Type B pancreatic cell (in vitro differentiated cells): ENCODE measurements around the gene SLC47A1. TPM values are rescaled to one million over a fixed set of nuclear protein-coding genes. Genes with fewer than 3 reads are reported as not detected.

ENCODE experiments used
- DNase-seq: peaks from one replicate; pipeline ENCODE4 v3.0.0; 2021; ENCODE audit warnings: mixed read lengths; ENCODE audit not compliant: unreplicated experiment; ENCODE audit errors: extremely low spot score
- H3K27ac Mint-ChIP-seq: 2 replicates; pipeline ENCODE4 v1.8.0; 2021; ENCODE audit warnings: mild to moderate bottlenecking, mixed read lengths
- H3K27me3 Mint-ChIP-seq: 2 replicates; pipeline ENCODE4 v1.8.0; 2021; ENCODE audit warnings: mixed read lengths
- H3K36me3 Mint-ChIP-seq: 2 replicates; pipeline ENCODE4 v1.8.0; 2021; ENCODE audit warnings: mixed read lengths
- H3K4me1 Mint-ChIP-seq: one replicate; pipeline ENCODE4 v1.8.0; 2021; ENCODE audit warnings: mixed read lengths; ENCODE audit not compliant: unreplicated experiment
- H3K4me3 Mint-ChIP-seq: 2 replicates; pipeline ENCODE4 v1.8.0; 2021; ENCODE audit warnings: mild to moderate bottlenecking, mixed read lengths
- H3K9me3 Mint-ChIP-seq: 2 replicates; pipeline ENCODE4 v1.8.0; 2021; ENCODE audit warnings: mixed read lengths
- CTCF ChIP-seq: fragments of 200-600 bp; sonication (generic); conservative IDR thresholded peaks from 2 replicates; pipeline ENCODE4 v1.5.0; 2021; ENCODE audit warnings: antibody characterized with exemption, mild to moderate bottlenecking
- total RNA-seq: library from RNA; stranded (reverse); gene quantifications from 2 replicates; pipeline ENCODE4 v1.2.1, GENCODE V29; 2021; ENCODE audit warnings: low replicate concordance

SLC47A1 gene
- total RNA-seq, 1 donor from 2014 or later = 5.9 TPM

- H3K27me3 Mint-ChIP-seq = peaks cover 19% of the 10 kb centered on the region
- TF ChIP-seq CTCF = no peak
- no peaks in the 10 kb centered on the region for H3K36me3 Mint-ChIP-seq
- peaks cover 13% of the 10 kb centered on the region for H3K4me1 Mint-ChIP-seq
- DNase-seq = no peak
- H3K4me3 Mint-ChIP-seq = no peak overlapping the region
- H3K27ac Mint-ChIP-seq = no peak overlapping the region
- H3K9me3 Mint-ChIP-seq = no peaks in the 10 kb centered on the region
Observed at GRCh38 chr17:19539841-19540311, 6.2 kb downstream of the SLC47A1 start.

- no peaks in the 10 kb centered on the region for H3K36me3 Mint-ChIP-seq
- DNase-seq = no peak
- H3K4me3 Mint-ChIP-seq = no peak overlapping the region
- H3K4me1 Mint-ChIP-seq = peaks cover 13% of the 10 kb centered on the region
- H3K27me3 Mint-ChIP-seq = peaks cover 16% of the 10 kb centered on the region
- H3K27ac Mint-ChIP-seq = no peak overlapping the region
- no peaks in the 10 kb centered on the region for H3K9me3 Mint-ChIP-seq
- TF ChIP-seq CTCF = no peak
Observed at GRCh38 chr17:19540706-19541370, 7.2 kb downstream of the SLC47A1 start.

GRCh38 chr17:19541445-19541844, 7.8 kb downstream of the SLC47A1 start:
- H3K36me3 Mint-ChIP-seq = no peaks in the 10 kb centered on the region
- H3K27me3 Mint-ChIP-seq = peaks cover 13% of the 10 kb centered on the region
- H3K27ac Mint-ChIP-seq = no peak overlapping the region
- H3K4me3 Mint-ChIP-seq = no peak overlapping the region
- H3K4me1 Mint-ChIP-seq = peaks cover 12% of the 10 kb centered on the region
- H3K9me3 Mint-ChIP-seq = no peaks in the 10 kb centered on the region
- DNase-seq = no peak
- TF ChIP-seq CTCF = no peak

GRCh38 chr17:19542247-19542646, 8.6 kb downstream of the SLC47A1 start:
- TF ChIP-seq CTCF = no peak
- Mint-ChIP-seq H3K36me3 (no peaks in the 10 kb centered on the region), H3K27me3 (peaks cover 10% of the 10 kb centered on the region), H3K27ac (no peak overlapping the region), H3K9me3 (no peaks in the 10 kb centered on the region), H3K4me1 (peaks cover 4% of the 10 kb centered on the region), H3K4me3 (no peak overlapping the region)
- no peak for DNase-seq

GRCh38 chr17:19544366-19544765, 10.7 kb downstream of the SLC47A1 start:
- Mint-ChIP-seq H3K36me3 (no peaks in the 10 kb centered on the region), H3K27me3 (peaks cover 2% of the 10 kb centered on the region), H3K27ac (no peak overlapping the region), H3K4me3 (no peak overlapping the region), H3K4me1 (peaks cover 4% of the 10 kb centered on the region), H3K9me3 (no peaks in the 10 kb centered on the region)
- no peak for TF ChIP-seq CTCF
- no peak for DNase-seq
